GM21619 (cell line): ENCODE results near the gene CYP46A1.

Experiments used
- ATAC-seq: cut with Tn5 transposase; IDR thresholded peaks from one replicate; pipeline ENCODE4 v1.9.1; 2021; ENCODE audit not compliant: unreplicated experiment

CYP46A1 gene

GRCh38 chr14:99774556-99775307, 90.6 kb downstream of the CYP46A1 start:
- no peak for ATAC-seq

GRCh38 chr14:99775351-99775750, 91.3 kb downstream of the CYP46A1 start:
- no peak for ATAC-seq
